ENCODE measurements around the gene CLNK. TPM values are rescaled to one million over a fixed set of nuclear protein-coding genes. Genes with fewer than 3 reads are reported as not detected.

CLNK gene
- total RNA-seq, 1 donor from 2014 or later = not detected

DNA sequence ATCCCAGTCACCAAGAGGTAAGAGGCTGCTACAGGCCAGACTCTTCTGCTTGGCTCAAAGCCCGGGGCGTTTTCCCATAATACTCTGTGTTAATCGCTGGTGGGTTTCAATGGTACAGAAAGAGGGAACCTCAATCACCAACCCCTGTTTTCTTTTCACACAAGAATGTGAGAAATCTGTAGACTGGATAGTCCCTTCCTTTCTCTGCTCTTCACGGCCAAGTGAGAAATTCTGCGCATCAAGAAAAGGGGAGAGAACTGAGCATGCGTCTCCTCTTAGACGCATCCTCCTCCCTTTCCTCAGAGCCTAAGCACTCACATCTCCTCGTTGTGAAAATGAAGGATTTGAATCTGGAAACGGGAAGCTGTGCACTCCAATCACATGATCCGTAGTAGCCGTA, 64.7 kb downstream of the CLNK start:
- intact Hi-C loops (cut with micrococcal nuclease) = loop anchor here (5.0 kb wide), 1 partner anchor 97 kb away; no protein-coding TSS in a partner anchor

DNA sequence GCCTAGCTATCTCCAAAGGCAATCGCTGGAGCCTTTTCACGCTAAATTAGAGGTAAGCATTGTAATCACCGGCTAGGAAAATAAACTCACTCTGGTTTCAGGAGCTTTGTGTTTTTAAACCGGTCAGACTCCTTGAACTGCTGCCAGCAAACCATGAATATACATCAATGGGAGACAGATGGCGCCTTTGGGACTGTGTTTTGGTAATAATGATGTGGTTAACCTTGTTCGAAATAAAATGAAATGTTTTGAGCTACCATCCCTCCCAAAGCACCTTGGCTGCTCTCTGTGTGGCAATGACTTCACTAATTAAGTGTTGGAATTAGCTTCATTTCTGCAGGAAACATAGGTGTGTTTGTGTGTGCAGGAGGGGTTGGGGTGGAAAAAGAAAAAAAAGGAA, 65.3 kb downstream of the CLNK start:
- intact Hi-C loops (cut with micrococcal nuclease) = loop anchor here (5.0 kb wide), 1 partner anchor 98 kb away; no protein-coding TSS in a partner anchor

DNA sequence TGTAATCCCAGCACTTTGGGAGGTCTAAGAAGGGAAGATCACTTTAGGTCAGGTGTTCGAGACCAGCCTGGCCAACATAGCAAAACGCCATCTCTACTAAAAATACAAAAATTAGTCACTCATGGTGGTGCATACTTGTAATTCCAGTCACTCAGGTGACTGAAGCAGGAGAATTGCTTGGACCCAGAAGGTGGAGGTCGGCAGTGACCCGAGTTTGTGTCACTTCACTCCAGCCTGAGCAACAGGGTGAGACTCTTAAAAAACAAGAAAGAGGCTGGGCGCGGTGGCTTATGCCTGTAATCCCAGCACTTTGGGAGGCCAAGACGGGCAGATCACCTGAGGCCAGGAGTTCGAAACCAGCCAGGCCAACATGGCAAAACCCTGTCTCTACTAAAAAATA, 69.6 kb downstream of the CLNK start:
- intact Hi-C loops (cut with micrococcal nuclease) = loop anchor here (5.0 kb wide), 1 partner anchor 102 kb away; no protein-coding TSS in a partner anchor

DNA sequence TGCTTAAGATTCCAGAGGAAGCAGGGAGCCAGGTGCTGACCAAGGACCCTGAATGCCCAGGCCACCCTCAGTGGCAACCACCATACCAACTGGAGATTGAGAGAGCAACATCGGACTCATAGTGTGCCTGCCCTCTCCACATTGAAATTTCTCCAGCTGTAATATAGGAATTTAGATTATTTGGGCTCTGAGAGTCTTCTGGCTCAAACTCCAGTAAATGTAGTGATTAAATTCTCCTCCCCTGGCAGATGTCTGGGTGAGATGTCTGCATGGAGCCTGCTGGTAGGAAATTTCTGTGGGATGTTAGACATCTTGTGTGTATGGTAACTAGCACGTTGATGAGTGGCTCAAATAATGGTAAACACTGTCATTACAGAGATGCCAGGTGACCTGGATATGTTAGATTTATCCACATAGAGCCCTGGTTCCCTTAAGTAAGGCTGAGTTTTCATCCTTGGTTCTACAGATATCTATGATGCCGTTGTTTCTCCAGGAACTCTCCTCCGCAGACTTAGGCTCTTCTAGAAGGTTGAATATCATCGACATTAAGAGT, 70.6 kb downstream of the CLNK start:
- intact Hi-C loops (cut with micrococcal nuclease) = no loop called here

DNA sequence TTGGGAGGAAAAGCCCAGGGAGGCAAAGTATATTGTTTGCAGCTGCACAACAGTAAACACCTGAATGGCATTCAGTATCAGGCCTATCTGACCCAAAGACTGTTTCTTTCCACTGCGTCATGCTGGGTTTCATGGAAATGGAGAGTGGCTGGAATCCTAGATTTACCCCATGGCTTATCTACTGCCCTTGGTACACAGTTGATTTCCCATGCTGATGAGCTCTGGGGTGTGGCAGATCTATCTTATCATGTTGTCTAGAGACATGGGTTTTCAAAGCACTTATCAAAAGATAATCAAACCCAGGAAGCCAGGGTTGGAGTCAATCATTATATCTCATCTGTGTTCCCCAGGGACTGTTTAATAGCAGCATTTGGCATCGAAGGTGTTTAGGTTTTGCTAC, 72.1 kb downstream of the CLNK start:
- intact Hi-C loops (cut with micrococcal nuclease) = no loop called here

DNA sequence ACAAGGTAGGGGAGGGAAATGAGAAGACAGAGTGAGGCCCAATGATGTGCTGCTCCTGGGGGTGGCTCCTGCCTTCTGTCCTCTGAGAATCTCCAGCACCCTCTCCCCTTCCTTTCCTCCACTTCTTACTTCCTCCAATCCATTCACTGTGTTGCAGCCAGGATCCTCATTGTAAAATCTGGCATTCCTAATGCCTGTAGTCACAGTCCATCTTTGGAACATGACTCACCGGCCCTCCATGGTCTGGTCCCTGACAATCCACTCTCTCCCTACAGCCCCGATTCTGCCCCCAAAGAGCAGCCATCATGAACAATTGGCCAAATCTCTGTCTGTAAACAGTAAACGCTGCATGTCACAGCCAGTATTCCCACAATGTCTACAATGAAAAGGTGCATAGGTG, 72.9 kb downstream of the CLNK start:
- intact Hi-C loops (cut with micrococcal nuclease) = no loop called here

DNA sequence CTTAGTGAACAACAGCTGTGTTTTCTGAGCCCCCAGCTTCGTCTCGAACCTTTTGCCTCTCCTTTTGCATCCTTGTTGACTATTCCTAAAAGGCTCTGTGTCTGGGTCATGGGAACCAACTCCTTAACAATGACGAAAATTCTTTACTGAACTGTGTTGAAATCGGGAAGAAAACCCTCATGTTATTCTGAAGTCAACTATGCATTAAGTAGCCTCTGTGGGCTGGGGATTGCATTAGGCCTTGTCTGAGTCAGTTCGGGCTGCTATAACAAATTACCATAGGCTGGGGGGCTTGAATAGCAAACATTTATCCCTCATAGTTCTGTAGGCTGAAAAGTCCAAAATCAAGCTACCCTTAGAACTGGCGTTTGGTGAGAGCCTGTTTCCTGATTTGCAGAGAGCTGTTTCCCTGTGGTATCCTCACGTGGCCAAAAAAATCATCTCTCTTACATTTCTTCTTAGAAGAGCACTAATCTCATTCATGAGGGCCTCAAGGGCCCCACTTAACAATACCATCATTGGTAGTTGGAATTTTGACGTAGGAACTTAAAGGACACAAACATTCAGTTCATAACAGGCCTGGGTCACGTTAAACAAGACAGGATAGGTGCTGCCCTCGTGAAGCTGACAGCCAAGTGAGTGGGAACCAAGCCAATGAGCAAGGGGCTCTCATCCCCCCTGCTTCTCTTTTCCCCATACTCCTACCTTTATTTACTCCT, 75.9 kb downstream of the CLNK start:
- intact Hi-C loops (cut with micrococcal nuclease) = no loop called here

DNA sequence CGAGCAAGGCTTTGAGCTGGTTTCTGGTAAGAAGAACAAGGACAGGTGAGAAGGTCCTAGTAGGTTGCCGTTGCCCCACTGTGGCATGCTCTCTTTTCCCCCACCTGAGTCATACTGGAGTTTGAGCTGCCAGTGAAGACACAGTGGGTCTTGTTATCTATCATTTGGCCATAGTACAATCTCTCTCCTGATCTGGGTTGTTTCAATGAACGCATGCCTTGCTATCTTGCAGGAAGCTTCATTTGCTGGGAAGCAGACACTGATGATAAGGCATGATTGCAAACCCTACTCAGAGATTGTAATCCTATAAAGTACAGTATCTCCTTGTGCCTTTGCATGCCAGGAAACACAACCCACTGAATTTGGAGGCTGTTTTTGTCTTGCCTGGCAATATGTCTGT, 77.4 kb downstream of the CLNK start:
- intact Hi-C loops (cut with micrococcal nuclease) = no loop called here

DNA sequence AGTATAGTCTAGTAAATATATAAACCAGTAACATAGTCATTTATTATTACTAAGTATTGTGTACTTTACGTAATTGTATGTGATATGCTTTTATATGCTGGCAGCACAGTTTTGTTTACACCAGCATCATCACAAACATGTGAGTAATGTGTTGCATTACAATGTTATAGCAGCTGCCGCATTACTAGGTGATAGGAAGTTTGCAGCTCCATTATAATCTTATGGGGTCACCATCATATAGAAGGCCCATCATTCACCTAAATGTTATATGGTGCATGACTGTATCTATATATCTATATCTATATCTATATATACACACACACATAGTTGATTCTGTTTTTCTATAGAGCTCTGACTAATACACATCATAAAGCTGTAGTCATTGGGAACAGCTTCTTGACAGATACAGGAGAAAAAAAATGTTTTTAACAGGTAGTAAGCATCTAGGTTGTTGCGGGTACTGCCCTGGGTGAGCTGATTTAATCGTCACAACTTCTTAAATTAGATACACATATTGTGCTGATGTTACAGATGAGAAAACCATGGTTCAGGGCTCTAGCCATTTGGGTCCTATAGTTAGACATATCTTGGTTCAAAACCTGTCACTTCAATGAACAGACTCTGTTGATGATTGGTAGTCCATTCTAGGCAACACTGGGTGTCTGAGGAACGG, 77.9 kb downstream of the CLNK start:
- intact Hi-C loops (cut with micrococcal nuclease) = no loop called here

DNA sequence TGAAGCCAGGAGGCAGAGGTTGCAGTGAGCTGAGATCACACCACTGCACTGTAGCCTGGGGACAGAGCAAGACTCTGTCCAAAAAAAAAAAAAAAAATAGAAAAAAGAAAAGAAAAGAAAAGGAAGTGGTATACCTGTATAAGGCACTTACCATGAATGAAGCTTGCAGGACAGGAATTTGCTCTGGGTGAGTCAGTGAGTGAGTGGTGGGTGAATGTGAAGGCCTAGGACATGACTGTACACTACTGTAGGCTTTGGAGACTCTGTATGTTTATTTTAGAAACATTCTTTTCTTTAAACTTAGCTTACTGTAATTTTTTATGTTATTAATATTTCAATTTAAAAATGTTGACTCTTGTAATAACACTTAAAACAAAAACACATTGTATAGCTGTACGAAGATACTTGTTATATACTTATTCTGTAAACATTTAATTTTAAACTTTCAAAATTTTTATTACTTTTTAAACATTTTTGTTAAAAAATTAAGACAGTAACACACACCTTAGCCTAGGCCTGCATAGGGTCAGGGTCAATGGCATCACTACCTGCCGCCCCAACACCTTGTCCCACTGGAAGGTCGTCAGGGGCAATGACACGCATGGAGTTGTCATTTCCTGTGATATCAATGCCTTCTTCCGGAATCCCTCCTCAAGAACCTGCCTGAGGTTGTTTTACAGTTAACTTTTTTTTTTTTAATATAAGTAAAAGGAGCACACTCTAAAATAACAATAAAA, 78.7 kb downstream of the CLNK start:
- intact Hi-C loops (cut with micrococcal nuclease) = no loop called here

DNA sequence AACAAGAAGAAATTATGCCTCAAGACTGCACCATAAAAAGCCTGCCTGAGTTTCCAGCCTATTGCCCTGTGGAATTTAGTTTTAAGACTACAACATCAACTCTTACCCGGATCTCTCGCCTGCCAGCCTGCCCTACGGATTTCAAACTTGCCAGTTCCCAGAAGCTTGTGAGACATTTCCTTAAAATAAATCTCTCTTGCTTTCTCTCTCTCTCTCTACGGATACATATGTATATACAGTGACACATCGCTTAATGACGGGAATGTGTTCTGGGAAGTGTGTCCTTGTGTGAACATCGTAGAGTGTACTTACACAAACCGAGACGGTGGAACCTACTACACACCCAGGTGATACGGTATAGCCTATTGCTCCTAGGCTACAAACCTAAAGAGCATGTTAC, 79.5 kb downstream of the CLNK start:
- intact Hi-C loops (cut with micrococcal nuclease) = no loop called here

DNA sequence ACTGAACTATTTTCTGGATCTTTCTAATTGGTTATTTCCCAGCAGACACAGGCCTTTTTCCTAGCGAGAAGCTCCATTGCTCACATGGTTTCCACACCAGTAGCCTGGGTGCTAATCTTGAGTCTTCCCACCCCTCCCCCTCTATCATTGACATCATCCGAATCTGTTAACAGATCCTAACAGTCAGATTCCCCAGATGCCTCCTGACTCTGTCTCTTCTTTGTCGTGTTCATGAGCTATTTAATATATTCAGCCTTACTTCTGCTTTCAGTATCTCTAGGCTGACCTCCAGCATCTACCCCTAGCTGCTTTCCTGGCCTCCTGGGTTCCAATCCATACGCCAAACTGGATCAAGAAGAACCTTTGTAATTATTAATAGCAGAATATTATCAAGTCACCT, 85.0 kb downstream of the CLNK start:
- intact Hi-C loops (cut with micrococcal nuclease) = no loop called here

DNA sequence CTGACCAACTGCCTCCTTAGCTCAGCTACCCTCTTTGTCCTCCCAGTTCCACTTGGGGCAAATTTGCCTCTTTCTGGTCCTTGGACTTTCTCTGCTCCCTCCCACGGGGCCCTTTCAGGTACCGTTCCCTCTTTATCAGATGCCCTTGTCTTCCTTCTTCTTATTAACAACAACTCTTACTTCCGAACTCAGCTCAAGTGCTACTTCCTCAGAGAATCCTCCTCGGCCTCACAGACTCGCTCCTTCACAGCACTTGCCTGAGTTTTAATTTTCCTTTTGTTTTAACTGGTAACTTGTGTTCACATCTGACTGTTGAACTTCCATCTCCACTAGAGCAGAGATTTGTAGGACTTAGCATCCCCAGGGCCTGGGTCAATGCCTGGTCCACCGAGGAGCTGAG, 85.7 kb downstream of the CLNK start:
- intact Hi-C loops (cut with micrococcal nuclease) = no loop called here

DNA sequence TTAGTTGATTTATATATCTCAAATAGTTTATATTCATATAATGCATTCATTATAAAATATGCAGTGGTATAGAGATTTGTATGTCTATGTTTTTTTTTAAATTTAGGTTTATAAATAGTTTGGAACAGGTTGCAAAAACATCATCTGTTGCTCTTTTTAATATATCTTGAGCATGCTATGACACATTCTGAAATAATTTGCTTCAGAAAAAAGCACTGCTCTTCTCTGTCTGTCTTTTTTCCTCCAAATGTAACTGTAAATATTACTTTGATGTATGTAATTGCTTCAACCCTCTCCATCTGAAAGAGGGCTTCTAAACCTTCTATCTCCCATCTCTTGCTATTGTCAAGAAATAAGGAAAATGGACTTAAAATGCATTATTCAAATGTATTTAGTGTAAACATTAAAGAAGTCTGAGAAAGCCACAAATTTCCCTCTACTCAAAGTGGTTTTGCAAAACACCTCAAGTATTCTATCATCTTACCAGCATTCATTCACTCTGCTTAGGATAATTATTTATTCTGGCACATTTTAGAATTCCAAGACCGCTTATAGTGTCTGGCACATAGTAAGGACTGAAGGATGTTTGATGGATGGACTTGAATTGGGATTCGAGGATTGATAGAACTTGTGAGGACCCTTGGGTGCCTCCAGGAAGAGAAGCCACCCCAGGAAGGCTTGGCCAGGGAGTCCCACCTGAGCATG, 87.8 kb downstream of the CLNK start:
- intact Hi-C loops (cut with micrococcal nuclease) = no loop called here

DNA sequence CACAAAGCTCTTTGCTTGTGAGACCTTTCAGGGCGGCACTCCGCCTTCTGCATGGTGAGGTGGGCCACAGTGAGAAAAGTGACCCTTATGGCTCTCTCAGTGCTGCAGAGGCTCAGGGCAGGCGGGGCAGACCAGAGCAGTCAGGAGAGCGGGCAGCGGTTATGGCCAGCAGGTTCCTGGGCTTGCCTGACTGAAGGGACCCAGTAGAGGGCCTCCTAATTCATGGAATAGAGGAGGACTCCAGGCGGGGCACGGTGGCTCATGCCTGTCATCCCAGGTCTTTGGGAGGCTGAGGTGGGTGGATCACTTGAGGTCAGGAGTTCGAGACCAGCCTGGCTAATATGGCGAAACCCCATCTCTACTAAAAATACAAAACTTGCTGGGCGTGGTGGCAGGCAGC, 91.4 kb downstream of the CLNK start:
- intact Hi-C loops (cut with micrococcal nuclease) = no loop called here

DNA sequence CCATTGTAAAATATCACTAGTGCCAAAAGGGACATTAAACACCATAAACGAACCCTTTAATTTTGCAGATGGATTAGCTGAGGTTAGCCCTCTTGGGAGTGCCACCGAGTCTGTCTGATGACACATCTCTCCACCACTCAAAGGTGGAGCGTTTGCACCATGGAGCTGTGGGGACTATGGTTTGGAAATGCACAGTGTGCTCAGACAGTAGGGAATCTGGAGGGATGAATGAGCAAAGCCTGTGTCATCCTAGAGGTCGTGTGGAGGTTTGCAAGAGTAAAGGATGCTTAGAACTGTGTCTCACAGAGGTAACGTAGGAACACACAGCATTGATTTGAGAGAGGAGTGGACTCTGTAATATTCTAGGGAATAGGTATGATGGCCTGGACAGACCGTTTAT, 93.7 kb downstream of the CLNK start:
- intact Hi-C loops (cut with micrococcal nuclease) = no loop called here

DNA sequence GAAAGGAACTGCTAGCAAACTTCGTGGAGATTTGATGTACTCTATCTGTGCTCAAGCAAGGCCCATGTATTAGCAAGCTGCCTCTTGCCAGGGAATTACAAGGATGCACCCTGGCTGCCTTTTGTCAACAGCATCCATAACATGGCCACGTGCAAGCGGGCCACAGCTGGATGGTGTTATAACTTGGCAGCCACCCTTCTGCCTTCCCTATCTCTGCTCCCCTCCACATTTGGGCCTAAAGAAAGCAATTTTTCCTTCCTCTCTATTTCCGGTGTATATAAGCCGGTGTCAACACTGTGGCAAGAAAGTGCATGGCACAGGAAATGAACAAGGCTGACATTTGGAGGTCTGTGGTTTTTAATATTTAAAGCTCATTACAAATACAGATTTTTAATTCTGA, 94.8 kb downstream of the CLNK start:
- intact Hi-C loops (cut with micrococcal nuclease) = loop anchor here (10.0 kb wide), 2 partner anchors 305 to 365 kb away; no protein-coding TSS in a partner anchor

DNA sequence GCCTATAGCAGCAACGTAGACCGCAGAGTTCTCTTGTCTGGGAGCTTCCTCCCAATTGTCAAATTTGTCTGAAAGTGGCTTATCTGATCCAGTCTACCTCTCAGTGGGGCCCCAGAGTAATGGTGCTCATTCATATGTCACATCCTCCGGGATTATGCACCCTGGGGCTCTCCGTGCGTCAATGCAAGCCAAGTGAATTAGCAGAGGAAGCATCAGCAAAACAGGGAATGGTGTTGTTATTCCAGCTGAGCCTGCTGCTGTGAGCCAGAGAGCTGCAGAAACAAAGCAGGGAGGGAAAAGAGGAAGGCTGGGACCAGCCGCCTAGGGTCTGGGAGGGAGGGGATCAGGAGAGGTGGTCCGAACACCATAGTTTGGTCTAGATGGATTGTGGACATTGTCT, 95.2 kb downstream of the CLNK start:
- intact Hi-C loops (cut with micrococcal nuclease) = loop anchor here (10.0 kb wide), 2 partner anchors 305 to 365 kb away; no protein-coding TSS in a partner anchor

DNA sequence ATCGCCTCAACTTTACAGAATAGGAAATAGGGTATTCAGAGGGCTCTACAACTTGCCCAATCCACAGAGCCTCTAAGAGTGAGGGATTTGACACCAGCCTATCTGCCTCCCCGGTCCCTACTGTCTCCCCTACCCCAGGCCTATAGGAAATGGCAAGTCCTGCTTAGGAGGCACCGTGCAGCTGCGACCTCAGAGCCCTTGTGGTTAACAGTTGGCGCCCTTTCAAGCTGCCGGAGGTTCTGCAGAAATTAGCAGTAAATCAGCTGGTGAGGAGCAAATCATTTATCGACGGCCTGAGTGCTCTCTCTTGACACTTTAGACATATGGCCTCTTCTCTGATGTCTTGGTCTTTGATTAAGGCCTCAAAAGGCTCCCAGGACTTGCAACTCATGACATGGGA, 96.9 kb downstream of the CLNK start:
- intact Hi-C loops (cut with micrococcal nuclease) = loop anchor here (10.0 kb wide), 2 partner anchors 307 to 367 kb away; no protein-coding TSS in a partner anchor

DNA sequence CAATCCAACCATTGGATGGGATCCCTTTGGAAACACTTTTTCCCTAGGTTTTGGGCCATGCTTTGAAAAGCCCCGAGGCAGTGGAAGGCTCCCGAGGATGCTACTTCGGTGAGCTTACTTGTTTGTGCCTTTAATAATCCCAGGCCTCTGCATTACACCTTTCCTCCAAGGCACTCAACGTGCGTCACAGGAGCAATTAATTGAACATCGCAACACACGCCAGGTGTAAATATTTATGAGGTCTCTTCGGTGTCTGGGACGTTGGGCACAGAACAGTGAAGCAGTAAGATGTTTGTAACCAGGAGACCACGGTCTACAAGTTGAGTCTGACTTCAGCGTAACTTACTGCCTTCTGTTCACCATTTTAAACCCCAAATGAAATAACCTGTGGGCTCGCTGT, 97.3 kb downstream of the CLNK start:
- intact Hi-C loops (cut with micrococcal nuclease) = loop anchor here (10.0 kb wide), 2 partner anchors 308 to 368 kb away; no protein-coding TSS in a partner anchor

DNA sequence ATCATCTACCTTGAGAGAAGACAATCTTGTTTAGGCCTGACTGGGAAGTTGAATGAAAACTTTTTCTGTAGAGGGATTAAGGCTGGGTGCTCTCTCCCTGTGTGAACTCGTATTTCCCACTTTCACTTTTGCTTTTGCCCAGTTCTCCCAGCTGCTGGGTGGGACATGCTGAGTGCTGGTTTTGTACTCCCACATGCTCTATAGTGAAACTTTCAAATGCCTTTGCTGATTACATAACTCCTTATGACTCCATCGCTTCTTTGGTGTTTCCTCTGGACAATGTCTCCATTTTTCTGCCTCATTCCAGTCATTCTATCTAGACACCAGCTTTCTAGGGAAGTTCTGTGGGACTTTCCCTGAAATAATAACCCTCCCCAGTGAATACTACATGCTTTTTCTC, 100.5 kb downstream of the CLNK start:
- intact Hi-C loops (cut with micrococcal nuclease) = loop anchor here (10.0 kb wide), 2 partner anchors 311 to 371 kb away; no protein-coding TSS in a partner anchor

All from T-helper 2 cell treated with Interferon-gamma antibody and Interleukin-4, amounts not matched to agents 100 ng/mL and 5 ng/mL, for 36 hours (primary cell).